Astrocyte (in vitro differentiated cells and primary cell): ENCODE measurements around the gene TOP3B.

Experiments used
- EZH2 ChIP-seq: IDR thresholded peaks from 2 replicates; pipeline ENCODE4 v1.6.1; 2012; ENCODE audit warnings: mild to moderate bottlenecking, low read length, inconsistent platforms; ENCODE audit not compliant: insufficient read depth
- TF ChIP-seq, protein P1 (sequence below): IDR thresholded peaks from 2 replicates; pipeline ENCODE4 v1.5.1; 2011; ENCODE audit warnings: low read depth, mild to moderate bottlenecking, inconsistent platforms, low read length, moderate library complexity; ENCODE audit not compliant: insufficient read depth

DNA sequence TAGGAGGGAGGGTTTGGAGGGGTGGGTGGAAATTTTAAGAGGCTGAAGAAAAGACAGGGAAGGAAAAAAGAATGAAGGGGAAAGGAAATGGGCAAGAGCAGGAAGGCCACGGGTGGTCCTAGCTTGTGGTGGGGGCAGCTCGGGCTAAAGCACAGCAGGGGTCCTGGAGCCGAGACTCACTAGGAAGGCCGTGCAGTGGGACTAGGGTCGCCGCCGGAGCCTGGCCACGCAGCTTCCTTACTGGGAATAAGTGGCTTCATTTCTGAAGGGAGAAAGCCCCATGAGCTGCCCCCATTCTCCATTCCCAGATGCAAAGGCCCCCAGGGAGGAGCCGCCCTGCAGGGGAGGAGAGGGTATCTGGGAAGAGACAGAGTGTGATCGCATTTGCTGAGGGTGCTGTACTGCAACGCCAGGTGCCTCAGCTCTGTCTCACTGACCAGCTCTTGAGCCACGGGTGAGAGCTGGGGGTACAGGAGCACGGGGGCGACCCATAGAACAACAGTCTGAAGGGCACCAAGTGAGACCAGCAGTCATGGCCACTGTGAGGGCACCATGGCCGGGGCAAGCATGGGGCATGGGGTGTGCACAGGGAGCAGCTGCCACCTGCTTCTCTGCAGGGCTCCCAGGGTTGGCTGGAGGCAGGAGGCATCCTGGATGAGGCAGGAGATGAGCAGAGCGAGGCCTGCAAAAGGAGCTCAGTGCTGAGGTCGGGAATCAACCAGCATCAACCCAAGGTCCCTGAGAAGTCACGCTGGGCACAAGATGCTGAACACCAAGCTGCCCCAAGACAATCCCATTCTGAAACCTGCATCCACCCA lies 11.6 kb downstream of the TOP3B start:
- no peak for TF ChIP-seq EZH2
- TF ChIP-seq, protein P1, sequence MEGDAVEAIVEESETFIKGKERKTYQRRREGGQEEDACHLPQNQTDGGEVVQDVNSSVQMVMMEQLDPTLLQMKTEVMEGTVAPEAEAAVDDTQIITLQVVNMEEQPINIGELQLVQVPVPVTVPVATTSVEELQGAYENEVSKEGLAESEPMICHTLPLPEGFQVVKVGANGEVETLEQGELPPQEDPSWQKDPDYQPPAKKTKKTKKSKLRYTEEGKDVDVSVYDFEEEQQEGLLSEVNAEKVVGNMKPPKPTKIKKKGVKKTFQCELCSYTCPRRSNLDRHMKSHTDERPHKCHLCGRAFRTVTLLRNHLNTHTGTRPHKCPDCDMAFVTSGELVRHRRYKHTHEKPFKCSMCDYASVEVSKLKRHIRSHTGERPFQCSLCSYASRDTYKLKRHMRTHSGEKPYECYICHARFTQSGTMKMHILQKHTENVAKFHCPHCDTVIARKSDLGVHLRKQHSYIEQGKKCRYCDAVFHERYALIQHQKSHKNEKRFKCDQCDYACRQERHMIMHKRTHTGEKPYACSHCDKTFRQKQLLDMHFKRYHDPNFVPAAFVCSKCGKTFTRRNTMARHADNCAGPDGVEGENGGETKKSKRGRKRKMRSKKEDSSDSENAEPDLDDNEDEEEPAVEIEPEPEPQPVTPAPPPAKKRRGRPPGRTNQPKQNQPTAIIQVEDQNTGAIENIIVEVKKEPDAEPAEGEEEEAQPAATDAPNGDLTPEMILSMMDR, result no peak
